ENCODE measurements around the gene MIAT.

Gene MIAT

GRCh38 chr22:26656891-26657851 is at the start of gene MIAT:
MIAT (plus strand) TSS chr22:26657588.
- TF ChIP-seq GATA3 (IDR thresholded peaks at IDR 0.05; ENCODE audit: low read depth, low read length): no peak
- TF ChIP-seq GATA2 (IDR thresholded peaks at IDR 0.05; ENCODE audit: low read depth, low read length): no peak

GRCh38 chr22:26608129-26608528 is 49.3 kb upstream of the MIAT start:
- TF ChIP-seq GATA2 (IDR thresholded peaks at IDR 0.05; ENCODE audit: low read depth, low read length) (no peak), GATA3 (IDR thresholded peaks at IDR 0.05; ENCODE audit: low read depth, low read length) (no peak)

- no peak for TF ChIP-seq GATA3 (IDR thresholded peaks at IDR 0.05; ENCODE audit: low read depth, low read length)
- no peak for TF ChIP-seq GATA2 (IDR thresholded peaks at IDR 0.05; ENCODE audit: low read depth, low read length)
These were observed 48.1 kb upstream of the MIAT start for GRCh38 chr22:26609287-26609686.

GRCh38 chr22:26610072-26610958 is 47.1 kb upstream of the MIAT start:
- TF ChIP-seq GATA2 (IDR thresholded peaks at IDR 0.05; ENCODE audit: low read depth, low read length) (no peak), GATA3 (IDR thresholded peaks at IDR 0.05; ENCODE audit: low read depth, low read length) (no peak)

DNA sequence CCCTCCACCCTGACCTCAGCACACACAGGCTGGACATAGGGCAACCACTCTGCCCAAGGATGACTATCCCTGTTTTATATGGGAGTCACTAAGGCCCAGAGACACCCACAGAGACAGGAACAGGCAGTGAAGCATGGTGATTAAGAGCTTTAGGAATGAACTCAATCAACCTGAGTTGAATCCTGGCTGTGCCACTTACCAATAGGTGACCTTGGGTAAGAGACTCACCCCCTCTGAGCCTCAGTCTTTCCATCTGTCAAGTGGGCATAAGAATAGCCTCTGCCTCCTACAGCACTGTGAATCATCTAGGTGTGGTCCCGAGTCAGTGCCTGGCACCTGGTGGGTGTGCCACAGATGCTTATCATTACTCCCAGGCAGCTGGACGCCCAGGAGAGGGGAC is 46.4 kb upstream of the MIAT start:
- TF ChIP-seq GATA2 (IDR thresholded peaks at IDR 0.05; ENCODE audit: low read depth, low read length): no peak

- TF ChIP-seq GATA3 (IDR thresholded peaks at IDR 0.05; ENCODE audit: low read depth, low read length): no peak
- TF ChIP-seq GATA2 (IDR thresholded peaks at IDR 0.05; ENCODE audit: low read depth, low read length): no peak
These were observed 44.7 kb upstream of the MIAT start for GRCh38 chr22:26612652-26613051.

GRCh38 chr22:26614322-26614721 is 43.1 kb upstream of the MIAT start:
- no peak for TF ChIP-seq GATA3 (IDR thresholded peaks at IDR 0.05; ENCODE audit: low read depth, low read length)
- no peak for TF ChIP-seq GATA2 (IDR thresholded peaks at IDR 0.05; ENCODE audit: low read depth, low read length)

DNA sequence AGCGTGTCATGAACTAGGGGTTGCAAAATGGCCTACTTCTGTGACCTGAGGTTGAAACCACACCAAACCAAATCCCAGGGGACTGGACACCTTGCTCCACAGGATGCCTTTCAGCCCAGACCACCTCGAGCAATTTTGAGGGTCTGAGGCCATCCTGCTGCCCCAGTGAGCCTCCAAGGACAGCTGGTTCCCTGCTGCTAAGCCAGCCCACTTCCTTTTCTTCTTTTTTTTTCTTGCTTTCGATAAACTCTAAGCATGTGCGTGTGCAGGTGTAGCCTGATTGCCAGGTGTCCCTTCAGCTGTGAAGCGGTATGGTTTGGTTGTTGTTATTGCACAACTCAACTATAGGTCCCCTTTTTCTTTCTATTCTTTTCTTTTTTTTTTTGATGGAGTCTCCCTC is 42.2 kb upstream of the MIAT start:
- no peak for TF ChIP-seq GATA3 (IDR thresholded peaks at IDR 0.05; ENCODE audit: low read depth, low read length)
- TF ChIP-seq GATA2 (IDR thresholded peaks at IDR 0.05; ENCODE audit: low read depth, low read length): no peak

- TF ChIP-seq GATA3 (IDR thresholded peaks at IDR 0.05; ENCODE audit: low read depth, low read length): no peak
- TF ChIP-seq GATA2 (IDR thresholded peaks at IDR 0.05; ENCODE audit: low read depth, low read length): no peak
These were observed 41.5 kb upstream of the MIAT start for GRCh38 chr22:26615830-26616435.

DNA sequence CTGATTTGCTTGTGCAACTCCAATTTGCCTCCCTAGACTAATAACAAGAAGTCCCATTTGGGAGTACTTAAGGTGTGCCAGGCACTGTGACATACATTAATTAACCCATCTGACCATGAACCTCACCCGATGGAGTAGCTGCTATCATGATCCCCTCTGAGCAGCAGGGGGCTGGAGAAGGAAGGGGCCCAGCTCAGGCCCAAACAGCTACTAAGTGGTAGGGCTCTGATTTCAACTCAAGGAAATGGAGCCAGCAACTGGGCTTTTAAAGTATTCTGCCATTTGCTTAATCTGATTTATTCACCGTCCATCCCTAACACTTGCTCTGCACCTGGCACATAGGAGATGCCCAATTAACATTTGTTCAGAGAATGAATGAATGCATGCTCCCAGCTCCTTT is 40.7 kb upstream of the MIAT start:
- TF ChIP-seq GATA3 (IDR thresholded peaks at IDR 0.05; ENCODE audit: low read depth, low read length) (no peak), GATA2 (IDR thresholded peaks at IDR 0.05; ENCODE audit: low read depth, low read length) (no peak)

- no peak for TF ChIP-seq GATA3 (IDR thresholded peaks at IDR 0.05; ENCODE audit: low read depth, low read length)
- TF ChIP-seq GATA2 (IDR thresholded peaks at IDR 0.05; ENCODE audit: low read depth, low read length): peak; percentile 56
These were observed 39.9 kb upstream of the MIAT start, which contains the start of gene CRYBB1 for GRCh38 chr22:26617271-26618199. CRYBB1 (minus strand) TSS chr22:26618027; CDS start chr22:26616319, 1,708 bp downstream.

GRCh38 chr22:26618455-26618854 is 38.9 kb upstream of the MIAT start:
- no peak for TF ChIP-seq GATA2 (IDR thresholded peaks at IDR 0.05; ENCODE audit: low read depth, low read length)
- TF ChIP-seq GATA3 (IDR thresholded peaks at IDR 0.05; ENCODE audit: low read depth, low read length): no peak

DNA sequence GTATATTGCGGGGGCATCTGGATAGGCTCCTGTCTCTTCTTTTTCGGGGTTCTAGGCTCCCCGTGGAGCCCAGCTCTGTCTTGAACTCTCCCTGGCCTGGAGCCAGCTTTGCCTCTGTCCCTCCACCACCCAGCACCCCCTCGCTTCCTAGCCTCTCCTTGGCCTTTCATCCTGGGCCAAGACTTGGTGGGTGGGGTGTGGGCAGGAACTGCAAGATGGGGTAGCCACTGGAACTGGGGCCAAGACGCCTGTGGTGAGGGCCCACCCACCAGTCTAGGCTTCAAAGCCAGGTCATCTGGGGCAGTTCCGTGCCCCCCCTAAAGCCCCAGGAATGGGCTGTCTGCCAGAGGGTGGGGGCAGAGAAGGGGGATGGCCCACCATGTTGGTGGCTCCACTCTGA is 37.9 kb upstream of the MIAT start:
- TF ChIP-seq GATA2 (IDR thresholded peaks at IDR 0.05; ENCODE audit: low read depth, low read length) (no peak), GATA3 (IDR thresholded peaks at IDR 0.05; ENCODE audit: low read depth, low read length) (no peak)

Measured in SH-SY5Y (cell line).